ENCODE results near the gene LRRC43.
A peak's percentile ranks its signal among the peaks of the same experiment; 100 is the strongest.

Gene LRRC43

DNA sequence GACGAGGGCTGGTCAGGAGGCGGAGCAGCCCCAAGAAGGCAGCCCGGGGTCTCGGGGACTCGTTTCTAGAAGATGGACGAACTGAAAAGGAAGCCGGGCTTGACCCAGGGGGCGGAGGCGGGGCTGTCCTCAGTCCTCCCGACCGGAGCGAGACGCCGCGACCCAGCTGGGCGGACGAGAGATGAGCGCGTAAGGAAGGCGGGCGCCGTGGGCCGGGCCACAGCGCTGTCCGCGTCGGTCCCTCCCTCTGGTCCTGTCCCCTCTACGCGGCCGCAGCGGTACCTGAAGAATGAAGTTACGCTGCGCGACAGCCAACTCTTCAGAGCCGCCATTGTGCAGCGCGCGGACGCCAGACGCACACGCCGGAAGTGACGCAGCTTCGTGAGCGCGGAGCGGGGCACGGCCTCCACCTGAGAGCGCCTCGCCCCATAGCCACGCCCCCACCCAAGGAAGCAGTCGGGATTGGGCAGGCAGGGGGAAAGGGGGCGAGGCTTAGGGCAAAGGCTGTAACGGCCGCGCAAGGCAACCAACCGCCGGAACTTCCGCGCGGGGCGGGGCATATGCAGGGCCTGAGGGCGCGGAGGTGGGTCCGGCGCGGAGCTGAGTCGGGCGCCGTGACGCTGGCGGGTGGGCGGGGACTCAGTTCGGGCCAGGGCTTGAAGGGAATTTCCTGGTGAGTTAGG, 42.9 kb downstream of the LRRC43 start, which contains the start of gene DIABLO:
Gene DIABLO, minus strand, starts transcription at position 370 of the 683 bp plus-strand sequence. Its CDS starts 38 bp downstream, at position 332.
- Histone ChIP-seq H2BK5ac (ENCODE audit: low read length) (peak within 1 kb of the TSS; percentile 58), H3K56ac (ENCODE audit: low read length) (peak within 1 kb of the TSS; percentile 99), H3K18ac (ENCODE audit: low read length) (no peak within 1 kb of the TSS), H3K27ac (ENCODE audit: low read depth, low read length) (peak within 1 kb of the TSS; percentile 95), H3K9ac (ENCODE audit: low read length) (peak within 1 kb of the TSS; percentile 82), H3K4me2 (ENCODE audit: low read length) (peak within 1 kb of the TSS; percentile 85), H3K79me1 (ENCODE audit: low read length) (peaks cover 15% of the 10 kb centered on the region), H3K4me3 (ENCODE audit: low read length) (peak within 1 kb of the TSS; percentile 65), H3K4me1 (ENCODE audit: control insufficient read depth, low read depth, low read length) (peaks cover 6% of the 10 kb centered on the region), H4K8ac (ENCODE audit: low read depth, low read length) (no peak within 1 kb of the TSS), H2BK120ac (ENCODE audit: low read depth, low read length) (no peak within 1 kb of the TSS), H3K79me2 (ENCODE audit: control insufficient read depth, insufficient read depth, low read length) (peaks cover 27% of the 10 kb centered on the region), H3K23ac (ENCODE audit: low read length) (peak within 1 kb of the TSS; percentile 30), H2BK15ac (replicated peaks; ENCODE audit: low read depth) (no peak within 1 kb of the TSS), H4K5ac (ENCODE audit: low read length) (no peak within 1 kb of the TSS), H3K4ac (ENCODE audit: low read depth, low read length) (peak within 1 kb of the TSS; percentile 25), H3K36me3 (ENCODE audit: control insufficient read depth, insufficient read depth, low read length) (peaks cover 2% of the 10 kb centered on the region), H2AK5ac (ENCODE audit: low read length) (no peak within 1 kb of the TSS), H3K27me3 (ENCODE audit: insufficient read depth, low read length, poor library complexity) (no peaks in the 10 kb centered on the region)
- DNase-seq: peak; percentile 100
- no CpG with 5 or more reads among the region's 74 CpGs for WGBS (ENCODE audit: extremely low coverage, insufficient coverage, low lambda C conversion rate)

DNA sequence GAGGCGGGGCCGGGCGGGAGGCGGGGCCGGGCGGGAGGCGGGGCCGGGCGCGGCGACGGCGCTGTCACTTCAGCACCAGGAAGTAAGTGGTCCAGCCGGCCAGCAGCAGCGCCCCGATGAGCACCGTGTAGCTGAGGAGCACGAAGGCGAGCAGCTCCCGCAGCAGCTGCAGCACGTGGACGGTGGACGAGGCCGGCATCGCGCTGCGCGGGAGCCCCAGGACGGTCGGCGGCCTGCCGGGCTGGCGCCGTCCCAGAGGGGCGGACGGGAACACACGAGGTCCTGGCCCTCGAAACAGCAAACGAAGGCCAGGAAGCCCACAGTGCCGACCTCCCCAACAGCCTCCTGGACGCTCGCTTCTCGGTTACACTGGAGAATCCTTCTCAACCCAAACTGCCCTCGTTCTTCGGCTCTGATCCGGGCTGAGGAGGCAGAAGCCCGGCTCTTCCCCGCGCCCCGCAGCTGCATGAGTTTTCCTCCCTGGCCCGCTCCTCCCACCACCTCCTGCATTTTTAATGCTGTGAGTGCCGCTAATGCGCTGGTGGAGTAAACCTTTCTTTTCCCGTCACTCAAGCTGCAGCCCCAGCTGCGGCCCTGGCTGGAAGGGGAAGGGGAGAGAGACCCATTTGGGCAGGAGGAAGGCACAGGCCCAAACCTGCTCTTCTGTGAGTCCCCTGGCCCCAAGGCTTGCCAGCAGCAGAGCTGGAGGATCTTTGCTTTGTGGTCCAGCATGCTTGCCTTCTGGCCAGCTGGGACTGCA, 43.6 kb downstream of the LRRC43 start:
- no CpG with 5 or more reads among the region's 55 CpGs for WGBS (ENCODE audit: extremely low coverage, insufficient coverage, low lambda C conversion rate)

DNA sequence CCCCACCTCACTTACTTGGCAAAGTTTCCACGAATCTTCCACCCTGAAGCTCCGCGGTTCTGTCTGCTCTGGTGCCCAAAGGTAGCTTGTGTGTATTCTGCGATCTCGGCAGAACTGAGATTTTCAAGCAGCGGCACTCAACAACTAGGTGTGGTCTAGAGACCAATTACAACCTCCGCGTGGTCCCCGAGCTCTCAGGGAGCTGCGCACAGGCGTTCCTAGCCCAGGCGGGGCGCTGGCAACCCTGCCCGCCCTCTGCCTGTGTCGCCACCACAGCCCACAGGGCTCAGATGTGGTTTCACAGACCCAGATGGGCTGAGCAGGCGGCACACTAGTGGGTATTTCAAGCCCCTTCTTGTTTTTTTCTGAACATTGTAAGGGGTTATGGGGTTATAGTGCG, 44.4 kb downstream of the LRRC43 start:
- H4K5ac ChIP-seq (ENCODE audit: low read length): no peak overlapping the region
- DNase-seq: no peak
- H3K4me3 ChIP-seq (ENCODE audit: low read length): no peak overlapping the region
- H3K9ac ChIP-seq (ENCODE audit: low read length): no peak overlapping the region
- H3K27ac ChIP-seq (ENCODE audit: low read depth, low read length): no peak overlapping the region
- peaks cover 10% of the 10 kb centered on the region for H3K79me1 ChIP-seq (ENCODE audit: low read length)
- H3K36me3 ChIP-seq (ENCODE audit: control insufficient read depth, insufficient read depth, low read length): no peaks in the 10 kb centered on the region
- H3K4me2 ChIP-seq (ENCODE audit: low read length): no peak overlapping the region
- H3K4me1 ChIP-seq (ENCODE audit: control insufficient read depth, low read depth, low read length): peaks cover 6% of the 10 kb centered on the region
- H2BK15ac ChIP-seq (replicated peaks; ENCODE audit: low read depth): no peak overlapping the region
- no peak overlapping the region for H3K18ac ChIP-seq (ENCODE audit: low read length)
- no peak overlapping the region for H4K8ac ChIP-seq (ENCODE audit: low read depth, low read length)
- no peak overlapping the region for H2BK120ac ChIP-seq (ENCODE audit: low read depth, low read length)
- H3K27me3 ChIP-seq (ENCODE audit: insufficient read depth, low read length, poor library complexity): no peaks in the 10 kb centered on the region
- no peak overlapping the region for H3K23ac ChIP-seq (ENCODE audit: low read length)
- H3K4ac ChIP-seq (ENCODE audit: low read depth, low read length): no peak overlapping the region
- no peak overlapping the region for H2BK5ac ChIP-seq (ENCODE audit: low read length)
- no peak overlapping the region for H2AK5ac ChIP-seq (ENCODE audit: low read length)
- WGBS (ENCODE audit: extremely low coverage, insufficient coverage, low lambda C conversion rate): no CpG with 5 or more reads among the region's 17 CpGs
- peaks cover 20% of the 10 kb centered on the region for H3K79me2 ChIP-seq (ENCODE audit: control insufficient read depth, insufficient read depth, low read length)
- H3K56ac ChIP-seq (ENCODE audit: low read length): no peak overlapping the region

More for the DNA sequence above, 43.6 kb downstream of the LRRC43 start:
- no peak overlapping the region for H2BK5ac ChIP-seq (ENCODE audit: low read length)
- no peak overlapping the region for H2BK120ac ChIP-seq (ENCODE audit: low read depth, low read length)
- H3K4me3 ChIP-seq (ENCODE audit: low read length): no peak overlapping the region
- peaks cover 6% of the 10 kb centered on the region for H3K4me1 ChIP-seq (ENCODE audit: control insufficient read depth, low read depth, low read length)
- no peak overlapping the region for H3K56ac ChIP-seq (ENCODE audit: low read length)
- H3K27me3 ChIP-seq (ENCODE audit: insufficient read depth, low read length, poor library complexity): no peaks in the 10 kb centered on the region
- H3K79me1 ChIP-seq (ENCODE audit: low read length): peaks cover 12% of the 10 kb centered on the region
- H3K79me2 ChIP-seq (ENCODE audit: control insufficient read depth, insufficient read depth, low read length): peaks cover 23% of the 10 kb centered on the region
- no peak overlapping the region for H3K18ac ChIP-seq (ENCODE audit: low read length)
- peak overlapping the region; percentile 29 for H3K23ac ChIP-seq (ENCODE audit: low read length)
- H3K27ac ChIP-seq (ENCODE audit: low read depth, low read length): no peak overlapping the region
- no peak overlapping the region for H4K8ac ChIP-seq (ENCODE audit: low read depth, low read length)
- H3K4me2 ChIP-seq (ENCODE audit: low read length): peak overlapping the region; percentile 85
- no peak overlapping the region for H2BK15ac ChIP-seq (replicated peaks; ENCODE audit: low read depth)
- H3K9ac ChIP-seq (ENCODE audit: low read length): peak overlapping the region; percentile 30
- no peak overlapping the region for H4K5ac ChIP-seq (ENCODE audit: low read length)
- peak; percentile 2 for DNase-seq
- no peak overlapping the region for H2AK5ac ChIP-seq (ENCODE audit: low read length)
- H3K36me3 ChIP-seq (ENCODE audit: control insufficient read depth, insufficient read depth, low read length): peaks cover 2% of the 10 kb centered on the region
- no peak overlapping the region for H3K4ac ChIP-seq (ENCODE audit: low read depth, low read length)

DNA sequence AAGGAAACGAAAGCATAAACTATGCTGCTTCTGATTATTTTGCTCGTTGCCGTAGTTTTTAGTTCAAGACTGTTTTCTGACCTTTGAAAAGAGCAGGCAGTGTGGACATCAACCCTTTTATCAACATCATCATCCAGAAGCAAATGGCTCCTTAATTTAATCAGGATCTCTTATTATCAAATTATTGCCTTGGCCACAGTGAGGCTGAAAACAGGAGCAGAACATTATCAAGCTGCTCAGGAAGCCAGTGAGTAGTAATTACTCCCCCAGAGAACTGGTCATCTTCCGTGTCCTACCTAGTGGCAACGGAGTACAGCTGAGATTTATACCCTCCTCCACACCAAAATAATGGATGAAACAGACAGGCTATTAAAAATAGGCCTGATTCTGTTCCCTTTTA, 45.2 kb downstream of the LRRC43 start:
- no peak overlapping the region for H4K8ac ChIP-seq (ENCODE audit: low read depth, low read length)
- no peak overlapping the region for H2BK15ac ChIP-seq (replicated peaks; ENCODE audit: low read depth)
- H3K4me3 ChIP-seq (ENCODE audit: low read length): no peak overlapping the region
- H3K27me3 ChIP-seq (ENCODE audit: insufficient read depth, low read length, poor library complexity): no peaks in the 10 kb centered on the region
- no peak overlapping the region for H3K56ac ChIP-seq (ENCODE audit: low read length)
- H3K23ac ChIP-seq (ENCODE audit: low read length): no peak overlapping the region
- no peak overlapping the region for H2BK5ac ChIP-seq (ENCODE audit: low read length)
- no peak overlapping the region for H3K4ac ChIP-seq (ENCODE audit: low read depth, low read length)
- no peak overlapping the region for H2AK5ac ChIP-seq (ENCODE audit: low read length)
- DNase-seq: no peak
- no peak overlapping the region for H2BK120ac ChIP-seq (ENCODE audit: low read depth, low read length)
- H3K27ac ChIP-seq (ENCODE audit: low read depth, low read length): no peak overlapping the region
- H3K4me1 ChIP-seq (ENCODE audit: control insufficient read depth, low read depth, low read length): peaks cover 6% of the 10 kb centered on the region
- H4K5ac ChIP-seq (ENCODE audit: low read length): no peak overlapping the region
- H3K36me3 ChIP-seq (ENCODE audit: control insufficient read depth, insufficient read depth, low read length): no peaks in the 10 kb centered on the region
- no peak overlapping the region for H3K18ac ChIP-seq (ENCODE audit: low read length)
- peaks cover 6% of the 10 kb centered on the region for H3K79me1 ChIP-seq (ENCODE audit: low read length)
- peaks cover 15% of the 10 kb centered on the region for H3K79me2 ChIP-seq (ENCODE audit: control insufficient read depth, insufficient read depth, low read length)
- no peak overlapping the region for H3K9ac ChIP-seq (ENCODE audit: low read length)
- H3K4me2 ChIP-seq (ENCODE audit: low read length): no peak overlapping the region
- no CpG with 5 or more reads among the region's 5 CpGs for WGBS (ENCODE audit: extremely low coverage, insufficient coverage, low lambda C conversion rate)

DNA sequence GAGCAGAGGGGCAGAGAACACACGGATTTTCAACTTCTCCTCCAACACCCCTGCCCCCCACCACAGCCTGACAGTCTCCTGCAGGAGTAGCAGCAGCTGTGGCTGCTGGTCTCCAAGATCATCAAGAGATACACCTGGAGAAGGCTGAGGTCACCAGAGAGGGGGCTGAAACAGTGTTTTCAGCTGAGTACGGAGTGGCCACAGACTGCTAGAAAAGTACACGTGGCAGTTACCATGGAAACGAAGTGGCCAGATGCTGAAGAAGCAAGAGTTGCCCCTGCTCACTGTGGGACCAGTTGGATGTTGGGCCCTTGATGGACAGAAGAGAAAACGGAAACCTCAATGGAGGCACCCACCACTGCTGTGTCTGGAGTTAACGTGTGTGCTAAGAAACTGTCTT, 47.9 kb downstream of the LRRC43 start:
- WGBS (ENCODE audit: extremely low coverage, insufficient coverage, low lambda C conversion rate): no CpG with 5 or more reads among the region's 6 CpGs
- Histone ChIP-seq H3K4me1 (ENCODE audit: control insufficient read depth, low read depth, low read length) (no peaks in the 10 kb centered on the region), H3K4me3 (ENCODE audit: low read length) (no peak overlapping the region), H3K27ac (ENCODE audit: low read depth, low read length) (no peak overlapping the region), H3K79me1 (ENCODE audit: low read length) (no peaks in the 10 kb centered on the region), H4K8ac (ENCODE audit: low read depth, low read length) (no peak overlapping the region), H3K36me3 (ENCODE audit: control insufficient read depth, insufficient read depth, low read length) (peaks cover 3% of the 10 kb centered on the region), H2BK120ac (ENCODE audit: low read depth, low read length) (no peak overlapping the region), H3K56ac (ENCODE audit: low read length) (no peak overlapping the region), H3K4ac (ENCODE audit: low read depth, low read length) (no peak overlapping the region), H3K9ac (ENCODE audit: low read length) (no peak overlapping the region), H3K4me2 (ENCODE audit: low read length) (no peak overlapping the region), H3K27me3 (ENCODE audit: insufficient read depth, low read length, poor library complexity) (no peaks in the 10 kb centered on the region), H3K79me2 (ENCODE audit: control insufficient read depth, insufficient read depth, low read length) (no peaks in the 10 kb centered on the region), H2BK15ac (replicated peaks; ENCODE audit: low read depth) (no peak overlapping the region), H2AK5ac (ENCODE audit: low read length) (no peak overlapping the region), H4K5ac (ENCODE audit: low read length) (no peak overlapping the region), H3K23ac (ENCODE audit: low read length) (no peak overlapping the region), H3K18ac (ENCODE audit: low read length) (no peak overlapping the region), H2BK5ac (ENCODE audit: low read length) (no peak overlapping the region)
- peak; percentile 31 for DNase-seq

Measured in mesendoderm (in vitro differentiated cells).